Measurements from ENCODE around the gene ZSCAN5C.
"Not testable (repeated sequence)": the region's sequence is repeated elsewhere in the genome, so short reads cannot be mapped to it uniquely, and the experiment has no call there.

The ZSCAN5C gene

GRCh38 chr19:56191711-56192110, 10.4 kb upstream of the ZSCAN5C start:
- DNase-seq (ENCODE audit: low read depth), result no peak

GRCh38 chr19:56193981-56194640, 8.0 kb upstream of the ZSCAN5C start:
- DNase-seq (ENCODE audit: low read depth), result no peak

GRCh38 chr19:56197646-56198045, 4.4 kb upstream of the ZSCAN5C start, which contains the start of gene ZSCAN5B:
Gene ZSCAN5B, minus strand, starts transcription at chr19:56197783. Its CDS starts 4,731 bp downstream, at chr19:56193052.
- DNase-seq (ENCODE audit: low read depth), result not testable (repeated sequence)

DNA sequence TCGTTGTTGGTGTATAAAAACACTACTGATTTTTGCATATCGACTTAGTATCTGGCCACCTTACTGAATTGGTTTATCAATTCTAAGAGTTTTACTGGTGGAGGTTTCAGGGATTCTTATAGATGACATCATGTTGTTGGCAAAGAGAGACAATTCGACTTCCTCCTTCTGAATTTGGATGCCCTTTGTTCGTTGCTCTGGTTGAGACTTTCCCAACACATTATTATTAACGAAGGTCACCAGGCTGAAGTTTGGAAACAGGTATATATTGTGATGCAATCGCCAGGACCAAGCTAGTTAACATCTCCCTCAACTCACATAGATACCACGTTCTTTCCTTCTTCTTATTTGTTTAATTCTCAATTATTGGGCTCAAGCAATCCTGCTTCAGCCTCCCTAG, 2.4 kb upstream of the ZSCAN5C start:
- DNase-seq (ENCODE audit: low read depth), result no peak

GRCh38 chr19:56207581-56207980, 5.5 kb downstream of the ZSCAN5C start:
- DNase-seq (ENCODE audit: low read depth), result not testable (repeated sequence)

GRCh38 chr19:56209091-56209490, 7.0 kb downstream of the ZSCAN5C start:
- no peak for DNase-seq (ENCODE audit: low read depth)

GRCh38 chr19:56210036-56210435, 8.0 kb downstream of the ZSCAN5C start:
- DNase-seq (ENCODE audit: low read depth), result not testable (repeated sequence)

DNA sequence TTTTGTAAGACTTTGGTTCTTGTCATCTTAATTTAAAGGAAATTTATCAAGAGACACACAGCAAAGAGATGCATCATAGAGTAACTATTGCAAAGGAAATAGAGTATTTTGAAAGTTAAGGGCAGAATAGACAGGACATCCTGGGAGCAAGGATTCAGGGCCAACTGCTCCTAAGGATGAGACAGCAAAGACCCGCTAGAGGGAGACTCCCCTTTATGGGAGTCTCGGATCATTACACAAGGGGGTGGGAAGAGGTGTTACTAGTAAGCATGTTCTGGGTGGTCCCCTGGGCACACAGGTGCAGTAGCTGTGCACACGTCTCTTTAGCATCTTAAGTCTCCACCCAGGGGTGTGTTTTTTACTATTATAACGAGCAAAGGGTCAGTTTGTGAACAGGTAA, 9.6 kb downstream of the ZSCAN5C start:
- DNase-seq (ENCODE audit: low read depth), result no peak

DNA sequence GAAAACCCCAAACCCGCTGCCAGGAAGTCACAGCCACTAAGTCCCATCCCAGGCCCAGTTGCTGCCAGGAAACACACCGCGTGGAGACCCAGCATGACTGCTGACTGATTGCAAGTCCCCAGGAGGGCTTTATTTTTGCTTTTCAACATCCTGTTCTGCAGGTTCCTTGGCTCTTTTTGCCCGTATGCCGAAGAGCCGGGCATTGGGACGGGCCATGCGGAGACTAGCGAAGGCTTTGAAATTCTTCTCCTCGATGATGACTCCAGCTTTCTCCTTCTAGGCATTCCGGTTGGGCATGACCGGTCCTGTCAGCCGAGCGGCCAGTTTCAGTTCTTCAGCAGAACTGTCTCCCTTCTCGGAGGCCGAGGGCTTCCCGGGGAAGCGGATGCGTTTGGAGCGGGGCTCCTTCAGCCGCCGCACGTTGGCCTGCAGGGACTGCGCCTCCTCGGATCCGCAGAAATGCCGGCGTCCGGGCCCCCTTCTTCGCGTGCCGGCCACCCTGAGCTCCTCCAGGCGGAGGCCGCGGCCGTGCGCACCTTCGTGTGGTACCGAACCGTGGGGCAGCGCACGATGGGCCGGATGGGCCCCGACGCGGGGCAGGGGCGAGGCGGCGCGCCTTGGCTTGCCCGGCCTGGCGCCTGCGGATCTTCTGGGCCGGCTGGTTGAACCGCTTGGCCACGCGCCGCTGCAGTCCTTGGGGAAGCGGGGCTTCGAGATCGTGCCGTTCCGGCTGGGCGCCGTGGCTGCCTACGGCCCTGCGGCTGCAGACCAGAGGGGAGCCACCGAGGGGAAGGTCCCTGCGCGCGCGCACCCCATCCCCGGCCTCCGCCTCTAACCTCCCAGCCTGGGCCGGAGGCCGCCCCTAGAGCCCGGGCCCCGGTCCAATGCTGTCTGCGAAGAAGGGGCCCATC, 15.2 kb downstream of the ZSCAN5C start:
- no peak for DNase-seq (ENCODE audit: low read depth)

GRCh38 chr19:56218961-56219360, 16.9 kb downstream of the ZSCAN5C start:
- DNase-seq (ENCODE audit: low read depth), result no peak

DNA sequence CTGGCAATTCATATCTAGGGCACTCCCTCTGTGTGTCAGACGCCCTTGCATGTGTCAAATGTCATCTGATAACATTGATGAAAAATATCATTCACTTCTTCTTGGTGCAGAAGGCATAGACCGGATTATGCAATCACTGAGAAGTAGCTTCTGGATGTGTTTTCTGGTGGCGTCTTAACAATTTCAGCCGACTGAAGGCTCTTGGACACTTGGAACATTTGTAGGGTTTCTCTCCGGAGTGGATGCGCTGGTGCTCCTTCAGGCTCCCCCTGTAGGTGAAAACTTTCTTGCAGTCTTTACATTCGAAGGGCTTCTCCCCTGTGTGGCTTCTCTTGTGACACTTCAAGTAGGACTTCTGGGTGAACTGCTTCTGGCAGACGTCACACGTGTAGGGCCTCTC, 19.4 kb downstream of the ZSCAN5C start:
- not testable (repeated sequence) for DNase-seq (ENCODE audit: low read depth)

GRCh38 chr19:56221851-56222250, 19.8 kb downstream of the ZSCAN5C start:
- no peak for DNase-seq (ENCODE audit: low read depth)

DNA sequence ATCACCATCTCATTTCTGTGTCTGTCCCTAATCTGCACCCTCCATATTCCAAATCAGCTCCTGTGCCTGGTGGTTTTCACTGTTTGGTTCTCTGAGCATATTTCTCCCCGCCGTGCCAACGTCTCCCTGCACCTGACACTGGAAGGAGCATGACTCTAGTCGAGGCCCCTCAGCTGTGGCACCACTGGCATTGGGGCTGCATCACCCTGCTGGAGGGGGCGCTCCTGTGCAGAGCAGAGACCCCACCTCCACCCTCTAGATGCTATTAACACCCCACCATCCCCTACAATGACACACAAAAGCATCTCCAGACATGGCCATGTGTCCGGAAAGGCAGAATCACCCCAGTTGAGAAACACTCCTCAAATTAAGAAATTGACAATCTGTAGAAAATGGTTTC, 20.8 kb downstream of the ZSCAN5C start:
- DNase-seq (ENCODE audit: low read depth), result no peak

- no peak for DNase-seq (ENCODE audit: low read depth)
Measured at GRCh38 chr19:56223481-56223880, 21.4 kb downstream of the ZSCAN5C start.

- no peak for DNase-seq (ENCODE audit: low read depth)
Measured at GRCh38 chr19:56245121-56245740, 43.2 kb downstream of the ZSCAN5C start.

DNA sequence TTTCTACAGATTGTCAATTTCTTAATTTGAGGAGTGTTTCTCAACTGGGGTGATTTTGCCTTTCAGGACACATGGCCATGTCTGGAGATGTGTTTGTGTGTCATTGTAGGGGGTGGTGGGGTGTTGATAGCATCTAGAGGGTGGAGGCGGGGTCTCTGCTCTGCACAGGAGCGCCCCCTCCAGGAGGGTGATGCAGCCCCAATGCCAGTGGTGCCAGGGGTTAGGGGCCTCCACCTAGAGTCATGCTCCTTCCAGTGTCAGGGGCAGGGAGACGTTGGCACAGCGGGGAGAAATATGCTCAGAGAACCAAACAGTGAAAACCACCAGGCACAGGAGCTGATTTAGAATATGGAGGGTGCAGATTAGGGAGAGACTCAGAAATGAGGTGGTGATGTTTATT, 43.7 kb downstream of the ZSCAN5C start:
- not testable (repeated sequence) for DNase-seq (ENCODE audit: low read depth)

- not testable (repeated sequence) for DNase-seq (ENCODE audit: low read depth)
Measured at GRCh38 chr19:56248736-56249338, 46.8 kb downstream of the ZSCAN5C start.

- DNase-seq (ENCODE audit: low read depth), result peak; percentile 54
Measured at GRCh38 chr19:56252699-56253422, 50.8 kb downstream of the ZSCAN5C start.

DNA sequence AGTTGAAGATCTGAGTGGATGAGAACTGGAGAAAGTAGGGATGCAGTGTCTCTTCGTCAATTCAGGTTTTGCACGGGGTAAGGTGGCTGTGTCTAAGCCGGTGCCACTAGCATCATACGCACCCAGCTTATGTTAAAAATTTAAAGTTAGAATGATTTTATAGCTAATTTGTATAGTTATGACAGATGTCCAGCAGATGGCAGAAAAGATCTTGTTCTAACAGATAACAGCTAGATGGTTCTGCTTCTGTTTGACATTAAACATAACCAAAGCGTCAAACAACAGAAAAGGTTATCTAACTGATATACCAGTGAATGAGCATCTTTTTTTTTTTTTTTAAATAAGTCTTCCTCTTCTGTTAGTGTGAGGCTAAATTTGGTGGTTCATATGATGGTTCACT, 51.7 kb downstream of the ZSCAN5C start:
- DNase-seq (ENCODE audit: low read depth), result no peak

GRCh38 chr19:56258272-56258671, 56.2 kb downstream of the ZSCAN5C start:
- DNase-seq (ENCODE audit: low read depth), result no peak
